ENCODE results near the gene MAN2B2. TPM values are rescaled to one million over a fixed set of nuclear protein-coding genes. Genes with fewer than 3 reads are reported as not detected.

Gene MAN2B2
- total RNA-seq, 1 experiment from 2014 or later: 27.8 TPM

- no TSS peak for BruUV-seq (replicated peaks)
- H3K4me3 ChIP-seq: no peak overlapping the region
- H3K27ac ChIP-seq: no peak overlapping the region
- peaks cover 7% of the 10 kb centered on the region; the same call in 1 of the 2 replicates for H3K4me1 ChIP-seq (replicated peaks; ENCODE audit: insufficient read depth)
- intact Hi-C loops (cut with micrococcal nuclease; ENCODE audit: unreplicated experiment): loop anchor here (10.0 kb wide), 1 partner anchor 318 kb away; no protein-coding TSS in a partner anchor
- H2AFZ ChIP-seq: no peak overlapping the region
- no peaks in the 10 kb centered on the region for H3K9me3 ChIP-seq (ENCODE audit: insufficient read depth, low read depth)
- H3K4me2 ChIP-seq: no peak overlapping the region
- CTCF ChIA-PET: no interaction called here
- H4K20me1 ChIP-seq (ENCODE audit: insufficient read depth): no peaks in the 10 kb centered on the region
- H3K9me2 ChIP-seq (ENCODE audit: insufficient read depth): no peaks in the 10 kb centered on the region
- peaks cover 10% of the 10 kb centered on the region; the same call in 1 of the 2 replicates for H3K27me3 ChIP-seq (ENCODE audit: insufficient read depth, low read depth)
- TF ChIP-seq CTCF (conservative IDR thresholded peaks at IDR 0.05) (no peak), EZH2 (IDR thresholded peaks at IDR 0.05; ENCODE audit: low read depth) (no peak)
- no peaks in the 10 kb centered on the region for H3K36me3 ChIP-seq (ENCODE audit: low read depth)
- POLR2A ChIA-PET (ENCODE audit: unreplicated experiment): no interaction called here
- DNase-seq: no peak
- no peaks in the 10 kb centered on the region for H3F3A ChIP-seq (ENCODE audit: insufficient read depth, low read depth)
- H3K79me2 ChIP-seq (ENCODE audit: low read depth): no peaks in the 10 kb centered on the region
These were observed 17.8 kb upstream of the MAN2B2 start for GRCh38 chr4:6557185-6557584.

GRCh38 chr4:6557856-6558255 is 17.1 kb upstream of the MAN2B2 start:
- CTCF ChIA-PET: no interaction called here
- no TSS peak for BruUV-seq (replicated peaks)
- intact Hi-C loops (cut with micrococcal nuclease; ENCODE audit: unreplicated experiment): loop anchor here (10.0 kb wide), 1 partner anchor 317 kb away; no protein-coding TSS in a partner anchor
- POLR2A ChIA-PET (ENCODE audit: unreplicated experiment): no interaction called here
- Histone ChIP-seq H3K27ac (no peak overlapping the region), H3K4me1 (replicated peaks; ENCODE audit: insufficient read depth) (peaks cover 7% of the 10 kb centered on the region; the same call in 1 of the 2 replicates), H3K4me3 (no peak overlapping the region), H2AFZ (no peak overlapping the region), H3F3A (ENCODE audit: insufficient read depth, low read depth) (no peaks in the 10 kb centered on the region), H3K27me3 (ENCODE audit: insufficient read depth, low read depth) (peaks cover 10% of the 10 kb centered on the region; the same call in 1 of the 2 replicates), H3K79me2 (ENCODE audit: low read depth) (no peaks in the 10 kb centered on the region), H3K4me2 (no peak overlapping the region), H4K20me1 (ENCODE audit: insufficient read depth) (no peaks in the 10 kb centered on the region), H3K9me3 (ENCODE audit: insufficient read depth, low read depth) (no peaks in the 10 kb centered on the region), H3K9me2 (ENCODE audit: insufficient read depth) (no peaks in the 10 kb centered on the region), H3K36me3 (ENCODE audit: low read depth) (no peaks in the 10 kb centered on the region)
- no peak for DNase-seq
- no peak for TF ChIP-seq EZH2 (IDR thresholded peaks at IDR 0.05; ENCODE audit: low read depth)
- TF ChIP-seq CTCF (conservative IDR thresholded peaks at IDR 0.05): no peak

GRCh38 chr4:6560416-6561172 is 14.4 kb upstream of the MAN2B2 start:
- Histone ChIP-seq H3K79me2 (ENCODE audit: low read depth) (no peaks in the 10 kb centered on the region), H3K36me3 (ENCODE audit: low read depth) (no peaks in the 10 kb centered on the region), H3K4me1 (replicated peaks; ENCODE audit: insufficient read depth) (peaks cover 7% of the 10 kb centered on the region; the same call in 1 of the 2 replicates), H4K20me1 (ENCODE audit: insufficient read depth) (no peaks in the 10 kb centered on the region), H2AFZ (no peak overlapping the region), H3K4me3 (no peak overlapping the region), H3K9me2 (ENCODE audit: insufficient read depth) (no peaks in the 10 kb centered on the region), H3K4me2 (no peak overlapping the region), H3K9me3 (ENCODE audit: insufficient read depth, low read depth) (no peaks in the 10 kb centered on the region), H3K27me3 (ENCODE audit: insufficient read depth, low read depth) (peaks cover 10% of the 10 kb centered on the region; the same call in 1 of the 2 replicates), H3K27ac (no peak overlapping the region), H3F3A (ENCODE audit: insufficient read depth, low read depth) (no peaks in the 10 kb centered on the region)
- ChIA-PET POLR2A (ENCODE audit: unreplicated experiment) (interaction anchor here (0.5 kb wide), 1 partner anchor 80 kb away, joined by 4 read pairs; no protein-coding TSS in a partner anchor), CTCF (no interaction called here)
- no peak for TF ChIP-seq CTCF (conservative IDR thresholded peaks at IDR 0.05)
- TF ChIP-seq EZH2 (IDR thresholded peaks at IDR 0.05; ENCODE audit: low read depth): no peak
- BruUV-seq (replicated peaks): no TSS peak
- DNase-seq: no peak
- intact Hi-C loops (cut with micrococcal nuclease; ENCODE audit: unreplicated experiment): no loop called here

Data from PC-9 (cell line).